PC-9 (cell line): Measurements from ENCODE around the gene TAF11. TPM values are rescaled to one million over a fixed set of nuclear protein-coding genes. Genes with fewer than 3 reads are reported as not detected.
"Not testable (repeated sequence)": the region's sequence is repeated elsewhere in the genome, so short reads cannot be mapped to it uniquely, and the experiment has no call there.

ENCODE experiments used
- BruUV-seq: library from RNA; stranded (reverse); fragments of 400-500 nt; replicated peaks from 2 replicates; lab custom pipeline; 2021; lab: Mats Ljungman, UMichigan
- CTCF ChIA-PET: fragments of 300-600 bp; sonication (Branson Sonifier 250); formaldehyde crosslinking; loops from one replicate; lab custom pipeline; 2022; ENCODE audit warnings: antibody characterized with exemption; lab: Charles Lee
- POLR2A ChIA-PET: fragments of 300-600 bp; sonication (Branson Sonifier 250); formaldehyde crosslinking; loops from one replicate; lab custom pipeline; 2022; ENCODE audit warnings: antibody characterized with exemption; ENCODE audit not compliant: unreplicated experiment; lab: Charles Lee
- DNase-seq, 2 experiments: peaks; one replicate each; pipeline versions ENCODE4 v3.0.0 to v3.0.0-alpha.2; 2015 to 2022; ENCODE audit warnings: mixed read lengths in 1 of 2
- H2AFZ ChIP-seq: fragments of 200-600 bp; sonication (generic); 2 replicates; pipeline ENCODE4 v1.8.1; 2017; ENCODE audit warnings: antibody characterized with exemption
- H3F3A ChIP-seq: fragments of 200-600 bp; sonication (generic); 2 replicates; pipeline ENCODE4 v1.8.1; 2017; ENCODE audit warnings: antibody characterized with exemption, mild to moderate bottlenecking, low read depth; ENCODE audit not compliant: insufficient read depth
- H3K27ac ChIP-seq: fragments of 200-600 bp; sonication (generic); 2 replicates; pipeline ENCODE4 v1.6.1; 2016; ENCODE audit warnings: mixed run types
- H3K27me3 ChIP-seq: fragments of 200-600 bp; sonication (generic); 2 replicates; pipeline ENCODE4 v1.6.1; 2016; ENCODE audit warnings: low read depth, mixed run types; ENCODE audit not compliant: insufficient read depth
- H3K36me3 ChIP-seq: fragments of 200-600 bp; sonication (generic); 2 replicates; pipeline ENCODE4 v1.6.1; 2016; ENCODE audit warnings: low read depth, mixed run types
- H3K4me1 ChIP-seq: fragments of 200-600 bp; sonication (generic); replicated peaks from 2 replicates; pipeline ENCODE4 v1.6.1; 2016; ENCODE audit warnings: mixed run types; ENCODE audit not compliant: insufficient read depth
- H3K4me2 ChIP-seq: fragments of 200-600 bp; sonication (generic); 2 replicates; pipeline ENCODE4 v1.6.1; 2017; ENCODE audit warnings: mixed run types
- H3K4me3 ChIP-seq: fragments of 200-600 bp; sonication (generic); 2 replicates; pipeline ENCODE4 v1.6.1; 2016; ENCODE audit warnings: mixed run types
- H3K79me2 ChIP-seq: fragments of 200-600 bp; sonication (generic); 2 replicates; pipeline ENCODE4 v1.6.1; 2017; ENCODE audit warnings: low read depth, mixed run types
- H3K9me2 ChIP-seq: fragments of 200-600 bp; sonication (generic); 2 replicates; pipeline ENCODE4 v1.8.1; 2017; ENCODE audit warnings: mild to moderate bottlenecking; ENCODE audit not compliant: insufficient read depth
- H3K9me3 ChIP-seq: fragments of 200-600 bp; sonication (generic); 2 replicates; pipeline ENCODE4 v1.8.1; 2016; ENCODE audit warnings: low read depth; ENCODE audit not compliant: insufficient read depth
- H4K20me1 ChIP-seq: fragments of 200-600 bp; sonication (generic); 2 replicates; pipeline ENCODE4 v1.8.1; 2017; ENCODE audit not compliant: insufficient read depth
- EZH2 ChIP-seq: fragments of 200-600 bp; sonication (generic); IDR thresholded peaks from 2 replicates; pipeline ENCODE4 v1.8.0; 2017; ENCODE audit warnings: antibody characterized with exemption, low read depth
- intact Hi-C: fragments of 100-400 bp; cut with micrococcal nuclease; formaldehyde crosslinking; loops from one replicate; pipeline ENCODE4 v1.10.0; 2022; ENCODE audit not compliant: unreplicated experiment
- total RNA-seq: library from RNA; stranded (reverse); gene quantifications from 2 replicates; pipeline ENCODE4 v1.2.3, GENCODE V29; 2021
- TF ChIP-seq, protein P1 (sequence below): fragments of 200-600 bp; sonication (generic); conservative IDR thresholded peaks from 2 replicates; pipeline ENCODE4 v1.6.1; 2017; ENCODE audit warnings: mixed run types, antibody characterized with exemption, mild to moderate bottlenecking, moderate library complexity

Gene TAF11
- total RNA-seq, 1 experiment from 2014 or later = 27.2 TPM

- Histone ChIP-seq H2AFZ (peak overlapping the region; percentile 92; the same call in 1 of the 2 replicates), H3K27ac (no peak overlapping the region), H3K27me3 (no peaks in the 10 kb centered on the region), H3F3A (peaks cover under 1% of the 10 kb centered on the region; the same call in 1 of the 2 replicates), H3K9me3 (no peaks in the 10 kb centered on the region), H3K4me1 (peaks cover 21% of the 10 kb centered on the region), H3K79me2 (peaks cover 81% of the 10 kb centered on the region), H3K36me3 (no peaks in the 10 kb centered on the region), H3K4me2 (peak overlapping the region; percentile 93), H4K20me1 (peaks cover 10% of the 10 kb centered on the region), H3K4me3 (peak overlapping the region; percentile 91), H3K9me2 (no peaks in the 10 kb centered on the region)
- intact Hi-C loops = no loop called here
- TF ChIP-seq, protein P1, sequence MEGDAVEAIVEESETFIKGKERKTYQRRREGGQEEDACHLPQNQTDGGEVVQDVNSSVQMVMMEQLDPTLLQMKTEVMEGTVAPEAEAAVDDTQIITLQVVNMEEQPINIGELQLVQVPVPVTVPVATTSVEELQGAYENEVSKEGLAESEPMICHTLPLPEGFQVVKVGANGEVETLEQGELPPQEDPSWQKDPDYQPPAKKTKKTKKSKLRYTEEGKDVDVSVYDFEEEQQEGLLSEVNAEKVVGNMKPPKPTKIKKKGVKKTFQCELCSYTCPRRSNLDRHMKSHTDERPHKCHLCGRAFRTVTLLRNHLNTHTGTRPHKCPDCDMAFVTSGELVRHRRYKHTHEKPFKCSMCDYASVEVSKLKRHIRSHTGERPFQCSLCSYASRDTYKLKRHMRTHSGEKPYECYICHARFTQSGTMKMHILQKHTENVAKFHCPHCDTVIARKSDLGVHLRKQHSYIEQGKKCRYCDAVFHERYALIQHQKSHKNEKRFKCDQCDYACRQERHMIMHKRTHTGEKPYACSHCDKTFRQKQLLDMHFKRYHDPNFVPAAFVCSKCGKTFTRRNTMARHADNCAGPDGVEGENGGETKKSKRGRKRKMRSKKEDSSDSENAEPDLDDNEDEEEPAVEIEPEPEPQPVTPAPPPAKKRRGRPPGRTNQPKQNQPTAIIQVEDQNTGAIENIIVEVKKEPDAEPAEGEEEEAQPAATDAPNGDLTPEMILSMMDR = no peak
- TF ChIP-seq EZH2 = no peak
- ChIA-PET CTCF (no interaction called here), POLR2A (no interaction called here)
- no peak for DNase-seq
- BruUV-seq = no TSS peak
These were observed 2.7 kb upstream of the TAF11 start for GRCh38 chr6:34890533-34890925.

DNA sequence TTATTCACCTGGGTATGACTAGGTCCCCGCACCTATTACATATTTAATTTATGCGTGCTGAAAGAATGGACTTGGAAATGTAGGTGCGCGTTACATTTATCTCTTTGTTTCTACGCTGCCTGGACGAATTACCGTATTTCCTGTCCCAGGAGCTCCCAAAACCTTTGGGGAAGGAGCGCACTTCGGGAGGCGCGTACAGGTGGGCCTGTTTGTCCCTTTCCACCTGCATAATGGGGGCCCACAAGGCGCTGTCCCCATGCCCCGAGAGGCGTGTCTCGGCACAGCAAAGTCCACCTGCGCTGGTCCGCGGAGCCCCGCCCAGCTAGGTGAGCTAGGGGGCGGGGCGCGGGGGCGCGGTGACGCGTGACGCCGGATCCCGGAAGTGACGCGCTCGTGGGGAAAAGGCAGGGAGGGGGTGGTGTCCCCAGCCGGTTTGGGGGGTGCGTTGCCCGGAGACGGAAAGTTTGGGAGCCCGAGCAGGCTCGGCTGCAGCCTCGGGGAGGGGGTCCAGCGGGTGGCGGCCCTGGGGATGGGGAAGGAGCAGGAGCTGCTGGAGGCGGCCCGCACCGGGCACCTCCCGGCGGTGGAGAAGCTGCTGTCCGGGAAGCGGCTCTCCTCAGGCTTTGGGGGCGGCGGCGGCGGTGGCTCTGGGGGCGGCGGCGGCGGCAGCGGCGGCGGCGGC lies 1.2 kb upstream of the TAF11 start, which contains the start of gene ANKS1A:
TSS of gene ANKS1A (plus strand) at position 382 of the 682 bp plus-strand sequence. CDS start at position 530, 148 bp downstream.
- Histone ChIP-seq H3K27ac (peak within 1 kb of the TSS; percentile 57), H3K79me2 (peaks cover 81% of the 10 kb centered on the region), H3K4me3 (peak within 1 kb of the TSS; percentile 91), H4K20me1 (peaks cover 13% of the 10 kb centered on the region), H2AFZ (peak within 1 kb of the TSS; percentile 92), H3K36me3 (no peaks in the 10 kb centered on the region), H3K9me2 (no peaks in the 10 kb centered on the region), H3K27me3 (no peaks in the 10 kb centered on the region), H3F3A (peaks cover 12% of the 10 kb centered on the region; the same call in 1 of the 2 replicates), H3K4me1 (peaks cover 21% of the 10 kb centered on the region), H3K9me3 (no peaks in the 10 kb centered on the region), H3K4me2 (peak within 1 kb of the TSS; percentile 93)
- peak; percentile 77 to 92 for DNase-seq
- BruUV-seq = no TSS peak
- POLR2A ChIA-PET = interaction anchor here (0.6 to 0.7 kb wide), 4 partner anchors 98 to 426 kb away, joined by 3 to 5 read pairs (median 4); no protein-coding TSS in a partner anchor
- intact Hi-C loops = loop anchor here (1.0 kb wide), 2 partner anchors 97 to 132 kb away; partner anchors contain the start of genes BLTP3A and SNRPC
- TF ChIP-seq EZH2 = no peak
- TF ChIP-seq, protein P1 = no peak
- CTCF ChIA-PET = interaction anchor here (1.0 kb wide), 1 partner anchor 144 kb away, joined by 11 read pairs; no protein-coding TSS in a partner anchor

- no peak for DNase-seq
- Histone ChIP-seq H3K4me2 (peak overlapping the region; percentile 80), H3F3A (peaks cover 17% of the 10 kb centered on the region; the same call in 1 of the 2 replicates), H3K9me2 (no peaks in the 10 kb centered on the region), H3K36me3 (no peaks in the 10 kb centered on the region), H2AFZ (peak overlapping the region; percentile 92), H4K20me1 (peaks cover 18% of the 10 kb centered on the region), H3K4me3 (peak overlapping the region; percentile 91), H3K79me2 (peaks cover 81% of the 10 kb centered on the region), H3K4me1 (peaks cover 21% of the 10 kb centered on the region), H3K9me3 (no peaks in the 10 kb centered on the region), H3K27me3 (no peaks in the 10 kb centered on the region), H3K27ac (peak overlapping the region; percentile 57)
- TF ChIP-seq, protein P1 = no peak
- no peak for TF ChIP-seq EZH2
- no TSS peak for BruUV-seq
- POLR2A ChIA-PET = interaction anchor here (0.6 to 0.7 kb wide), 4 partner anchors 97 to 426 kb away, joined by 3 to 5 read pairs (median 4); no protein-coding TSS in a partner anchor
- intact Hi-C loops = loop anchor here (1.0 kb wide), 2 partner anchors 96 to 131 kb away; partner anchors contain the start of genes BLTP3A and SNRPC
- CTCF ChIA-PET = interaction anchor here (0.6 kb wide), 1 partner anchor 724 kb away, joined by 4 read pairs; no protein-coding TSS in a partner anchor
These were observed 643 bp upstream of the TAF11 start for GRCh38 chr6:34888514-34888856.

- H3K9me3 ChIP-seq, CTCF ChIA-PET, H3K36me3 ChIP-seq, DNase-seq, intact Hi-C loops, H2AFZ ChIP-seq, H3K9me2 ChIP-seq, BruUV-seq, H3K27me3 ChIP-seq, H3K4me3 ChIP-seq, H3K27ac ChIP-seq: not testable (repeated sequence)
- Histone ChIP-seq H3K79me2 (peaks cover 60% of the 10 kb centered on the region), H3K4me1 (peaks cover 14% of the 10 kb centered on the region), H4K20me1 (peaks cover 20% of the 10 kb centered on the region), H3F3A (peaks cover 26% of the 10 kb centered on the region), H3K4me2 (peak overlapping the region; percentile 80; the same call in 1 of the 2 replicates)
- POLR2A ChIA-PET = interaction anchor here (0.6 kb wide), 1 partner anchor 15 kb away, joined by 3 read pairs; no protein-coding TSS in a partner anchor
These were observed 2.0 kb downstream of the TAF11 start for GRCh38 chr6:34885837-34886236.
